SK-N-SH (cell line): ENCODE results near the gene PTPRK. TPM values are rescaled to one million over a fixed set of nuclear protein-coding genes. Genes with fewer than 3 reads are reported as not detected.

Experiments
- CTCF ChIA-PET: fragments of 300-600, 350-600 bp; formaldehyde crosslinking; extraction: SDS; loops from one replicate; lab custom pipeline; 2021; lab: Yijun Ruan, JAX
- POLR2A ChIA-PET: fragments of 350-600 bp; sonication (Branson Sonifier 250); formaldehyde crosslinking; extraction: SDS; loops from one replicate; lab custom pipeline; 2020; ENCODE audit warnings: antibody characterized with exemption, inconsistent platforms; lab: Yijun Ruan, JAX
- DNase-seq: peaks from one replicate; pipeline ENCODE4 v3.0.0; 2012
- H2AFZ ChIP-seq: fragments of 200-600 bp; sonication (generic); 2 replicates; pipeline ENCODE4 v1.8.1; 2016; ENCODE audit warnings: antibody characterized with exemption, mild to moderate bottlenecking, low read depth
- H3F3A ChIP-seq: fragments of 200-600 bp; sonication (generic); replicated peaks from 2 replicates; pipeline ENCODE3; 2016; ENCODE audit warnings: antibody characterized with exemption, mild to moderate bottlenecking; ENCODE audit not compliant: insufficient read depth
- H3K27ac ChIP-seq, 2 experiments: fragments of 200-500 bp in 1 of 2; fragments of 200-600 bp in 1 of 2; sonication (Bioruptor generic) in 1 of 2; sonication (generic), shearing (Covaris generic) in 1 of 2; 2 replicates each; pipeline versions ENCODE4 v1.5.1 to v1.6.1; 2014 to 2016; ENCODE audit warnings: low read depth in 2 of 2, inconsistent platforms in 1 of 2, low read length in 1 of 2, mild to moderate bottlenecking in 1 of 2, mixed read lengths in 1 of 2
- H3K27me3 ChIP-seq: fragments of 200-600 bp; sonication (generic), shearing (Covaris generic); 2 replicates; pipeline ENCODE4 v1.6.1; 2016; ENCODE audit warnings: mixed run types; ENCODE audit not compliant: insufficient read depth
- H3K36me3 ChIP-seq, 2 experiments: fragments of 200-500 bp in 1 of 2; fragments of 200-600 bp in 1 of 2; sonication (Bioruptor generic) in 1 of 2; sonication (generic) in 1 of 2; replicated peaks in 1 of 2; 2 replicates each; pipeline versions ENCODE3 to v1.5.1; 2014 to 2016; ENCODE audit warnings: low read length in 1 of 2, mild to moderate bottlenecking in 1 of 2; ENCODE audit not compliant: insufficient read depth in 2 of 2, control insufficient read depth in 1 of 2
- H3K4me1 ChIP-seq, 2 experiments: fragments of 200-500 bp in 1 of 2; fragments of 200-600 bp in 1 of 2; sonication (Bioruptor generic) in 1 of 2; sonication (generic), shearing (Covaris generic) in 1 of 2; 2 replicates each; pipeline versions ENCODE4 v1.5.1 to v1.6.1; 2014 to 2016; ENCODE audit warnings: low read depth in 1 of 2, low read length in 1 of 2, mixed run types in 1 of 2; ENCODE audit not compliant: insufficient read depth in 2 of 2, control insufficient read depth in 1 of 2
- H3K4me2 ChIP-seq: fragments of 200-600 bp; sonication (generic), shearing (Covaris generic); 2 replicates; pipeline ENCODE4 v1.6.1; 2017; ENCODE audit warnings: mixed run types
- H3K4me3 ChIP-seq, 2 experiments: fragments of 200-500 bp in 1 of 2; fragments of 200-600 bp in 1 of 2; sonication (Bioruptor generic) in 1 of 2; sonication (generic), shearing (Covaris generic) in 1 of 2; 2 replicates each; pipeline versions ENCODE4 v1.5.1 to v1.8.1; 2014 to 2016; ENCODE audit warnings: low read depth in 2 of 2, inconsistent platforms in 1 of 2, low read length in 1 of 2, mild to moderate bottlenecking in 1 of 2, mixed read lengths in 1 of 2, moderate library complexity in 1 of 2
- H3K79me2 ChIP-seq: fragments of 200-600 bp; sonication (generic); 2 replicates; pipeline ENCODE4 v1.8.1; 2017; ENCODE audit warnings: mild to moderate bottlenecking; ENCODE audit not compliant: insufficient read depth
- H3K9ac ChIP-seq: fragments of 200-600 bp; sonication (generic); 2 replicates; pipeline ENCODE4 v1.6.1; 2017; ENCODE audit warnings: mixed run types
- H3K9me2 ChIP-seq: fragments of 200-600 bp; sonication (generic); 2 replicates; pipeline ENCODE4 v1.6.1; 2017; ENCODE audit warnings: mixed run types
- H3K9me3 ChIP-seq: fragments of 200-600 bp; sonication (generic); 2 replicates; pipeline ENCODE4 v1.6.1; 2017; ENCODE audit warnings: mixed run types, mild to moderate bottlenecking, moderate library complexity
- H4K20me1 ChIP-seq: fragments of 200-600 bp; sonication (generic); 2 replicates; pipeline ENCODE4 v1.6.1; 2017; ENCODE audit warnings: mild to moderate bottlenecking, mixed run types; ENCODE audit not compliant: insufficient read depth
- CTCF ChIP-seq: fragments of 200-600 bp; sonication (generic); IDR thresholded peaks from 2 replicates; pipeline ENCODE4 v1.6.1; 2017; ENCODE audit warnings: antibody characterized with exemption, mild to moderate bottlenecking, moderate library complexity
- FOXM1 ChIP-seq: IDR thresholded peaks from 2 replicates; pipeline ENCODE4 v1.4.0; 2012; ENCODE audit warnings: low read depth, mild to moderate bottlenecking
- GABPA ChIP-seq: IDR thresholded peaks from 2 replicates; pipeline ENCODE4 v1.4.0; 2012; ENCODE audit warnings: low read depth, mild to moderate bottlenecking
- GATA2 ChIP-seq: sonication (generic); formaldehyde crosslinking; IDR thresholded peaks from 2 replicates; pipeline ENCODE4 v1.5.0; 2020; ENCODE audit warnings: mild to moderate bottlenecking, missing genetic modification reagents
- MXI1 ChIP-seq: IDR thresholded peaks from 2 replicates; pipeline ENCODE4 v1.6.1; 2012; ENCODE audit warnings: mild to moderate bottlenecking, low read depth, low read length, improper control_type of control experiment
- PBX3 ChIP-seq: IDR thresholded peaks from 2 replicates; pipeline ENCODE4; 2012
- POLR2AphosphoS5 ChIP-seq: IDR thresholded peaks from 2 replicates; pipeline ENCODE4 v1.6.1; 2012; ENCODE audit warnings: low read depth, low read length
- RAD21 ChIP-seq: IDR thresholded peaks from 2 replicates; pipeline ENCODE4 v1.6.1; 2012; ENCODE audit warnings: mild to moderate bottlenecking, low read length
- RCOR1 ChIP-seq: fragments of 150-350 bp; IDR thresholded peaks from 2 replicates; pipeline ENCODE4 v1.6.1; 2017; ENCODE audit warnings: antibody characterized with exemption, low read length
- REST ChIP-seq: IDR thresholded peaks from 2 replicates; pipeline ENCODE4 v1.6.1; 2012; ENCODE audit warnings: mild to moderate bottlenecking, low read depth, low read length, moderate library complexity
- RFX5 ChIP-seq: IDR thresholded peaks from 2 replicates; pipeline ENCODE4 v1.6.1; 2012; ENCODE audit warnings: mild to moderate bottlenecking, improper control_type of control experiment, low read length
- SIN3A ChIP-seq: IDR thresholded peaks from 2 replicates; pipeline ENCODE4 v1.6.1; 2012; ENCODE audit warnings: low read depth, mild to moderate bottlenecking, low read length, moderate library complexity, borderline replicate concordance
- SMC3 ChIP-seq: IDR thresholded peaks from 2 replicates; pipeline ENCODE4 v1.6.1; 2012; ENCODE audit warnings: low read depth, low read length, improper control_type of control experiment
- TCF12 ChIP-seq: IDR thresholded peaks from 2 replicates; pipeline ENCODE4 v1.4.0; 2012
- USF1 ChIP-seq: IDR thresholded peaks from 2 replicates; pipeline ENCODE4 v1.4.0; 2012; ENCODE audit warnings: low read depth, borderline replicate concordance
- YY1 ChIP-seq: IDR thresholded peaks from 2 replicates; pipeline ENCODE4 v1.4.0; 2012; ENCODE audit warnings: low read depth, mild to moderate bottlenecking
- WGBS: methylation state at CpG from one replicate; pipeline ENCODE4 v1.1.6; 2017; ENCODE audit warnings: low lambda C conversion rate; 5-methylcytosine and 5-hydroxymethylcytosine counted together
- polyA plus RNA-seq, 3 experiments: library from polyadenylated mRNA; depleted of rRNA; stranded (reverse); fragments of >200 nt; gene quantifications; 2 replicates each; pipeline ENCODE4 v1.2.3, GENCODE V29; 2012

Gene PTPRK
- polyA plus RNA-seq, 1 of the 3 experiments (the other 2 are of a cell fraction), result 9.5 TPM

- no peak for TF ChIP-seq REST
- no peak for TF ChIP-seq MXI1
- no peak for TF ChIP-seq GATA2 (CRISPR knock-in tag)
- no peak; the same call in 1 of the 2 replicates for TF ChIP-seq RAD21
- peak; percentile 52 for TF ChIP-seq CTCF
- no peak for TF ChIP-seq TCF12
- peak; percentile 82; the same call in 1 of the 2 replicates for TF ChIP-seq POLR2AphosphoS5
- 0 out of 2 replicates have a peak, but pooled peaks have one; percentile 8 for TF ChIP-seq FOXM1
- no peak for TF ChIP-seq PBX3
- TF ChIP-seq, all 33 proteins: peak for 12
Observed at GRCh38 chr6:128520436-128521281, at the start of gene PTPRK (continued).

GRCh38 chr6:128567029-128567428, 46.6 kb upstream of the PTPRK start:
- H3K9ac ChIP-seq, result no peak overlapping the region
- DNase-seq, result no peak
- 0 out of 2 replicates have a peak overlapping the region, but pooled peaks have one; percentile 9 for H2AFZ ChIP-seq
- no peaks in the 10 kb centered on the region for H3K9me2 ChIP-seq
- ChIA-PET POLR2A (no interaction called here), CTCF (no interaction called here)
- no peak overlapping the region for H3K4me2 ChIP-seq
- no peaks in the 10 kb centered on the region for H3K36me3 ChIP-seq
- TF ChIP-seq SIN3A (no peak), YY1 (no peak), PBX3 (no peak), SMC3 (no peak), GABPA (no peak), REST (no peak), RFX5 (no peak), RCOR1 (no peak), USF1 (no peak)
- no peak overlapping the region for H3K4me3 ChIP-seq
- no peaks in the 10 kb centered on the region for H4K20me1 ChIP-seq
- no peaks in the 10 kb centered on the region for H3K27me3 ChIP-seq
- H3K27ac ChIP-seq, result no peak overlapping the region
- peaks cover 8% of the 10 kb centered on the region for H3F3A ChIP-seq
- peaks cover 0 to 13% of the 10 kb centered on the region in 2 experiments; a peak in 2 of 4 replicates for H3K4me1 ChIP-seq
- H3K79me2 ChIP-seq, result no peaks in the 10 kb centered on the region
- 0% methylated on average over 1 of the region's 1 CpG for WGBS
- H3K9me3 ChIP-seq, result no peaks in the 10 kb centered on the region
